NCI-H345 treated with DMSO at 0.1 percent for 48 hours (cell line): ENCODE data around the gene FAM228A.
"Not testable (repeated sequence)": the region's sequence is repeated elsewhere in the genome, so short reads cannot be mapped to it uniquely, and the experiment has no call there.

Experiments used
- DNase-seq: peaks from one replicate; lab custom pipeline; 2025; ENCODE audit not compliant: unreplicated experiment; lab: John Stamatoyannopoulos, UW

FAM228A gene

DNA sequence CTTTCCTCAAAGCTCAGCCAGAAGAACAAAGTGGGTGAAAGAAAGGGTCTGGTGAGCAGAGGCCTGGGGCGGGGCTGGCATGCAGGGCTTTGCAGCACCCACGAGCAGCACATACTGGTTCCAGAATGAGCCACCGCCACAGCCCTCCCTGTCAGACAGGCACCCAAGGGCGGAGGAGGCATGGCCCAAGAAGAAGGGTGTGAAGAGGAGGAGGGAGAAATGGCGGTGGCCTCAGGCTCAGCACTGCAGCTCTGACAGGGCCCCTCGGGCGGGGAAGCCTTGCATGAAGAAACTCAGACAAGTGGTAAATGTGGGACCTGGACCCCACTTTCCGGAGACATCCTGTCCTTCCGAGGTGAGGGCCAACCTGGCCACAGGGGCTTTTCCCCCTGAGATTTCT lies 15.7 kb downstream of the FAM228A start:
- DNase-seq = no peak

DNA sequence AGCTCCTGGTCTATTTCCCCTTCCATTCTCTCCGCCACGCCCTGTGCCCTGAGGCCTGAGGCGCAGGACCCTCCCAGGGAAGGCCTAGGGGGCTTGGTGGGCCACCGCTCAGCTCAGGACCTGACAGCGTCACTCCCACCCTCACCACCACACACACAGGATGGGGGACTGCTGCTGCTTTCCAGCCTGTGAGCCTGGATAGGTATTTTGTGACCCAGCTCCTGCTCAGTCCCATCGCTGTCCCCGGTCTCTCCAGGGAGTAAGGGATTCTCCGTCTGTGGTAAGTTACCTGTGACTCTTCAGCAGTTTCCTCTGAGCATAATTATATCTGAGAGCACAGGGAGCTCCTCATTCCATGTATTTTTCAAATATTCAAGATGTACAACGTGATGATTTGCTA lies 16.3 kb downstream of the FAM228A start:
- DNase-seq = no peak

GRCh38 chr2:24191848-24192247 lies 17.0 kb downstream of the FAM228A start:
- no peak for DNase-seq

- DNase-seq = not testable (repeated sequence)
Measured at GRCh38 chr2:24197213-24197612, 22.4 kb downstream of the FAM228A start.

DNA sequence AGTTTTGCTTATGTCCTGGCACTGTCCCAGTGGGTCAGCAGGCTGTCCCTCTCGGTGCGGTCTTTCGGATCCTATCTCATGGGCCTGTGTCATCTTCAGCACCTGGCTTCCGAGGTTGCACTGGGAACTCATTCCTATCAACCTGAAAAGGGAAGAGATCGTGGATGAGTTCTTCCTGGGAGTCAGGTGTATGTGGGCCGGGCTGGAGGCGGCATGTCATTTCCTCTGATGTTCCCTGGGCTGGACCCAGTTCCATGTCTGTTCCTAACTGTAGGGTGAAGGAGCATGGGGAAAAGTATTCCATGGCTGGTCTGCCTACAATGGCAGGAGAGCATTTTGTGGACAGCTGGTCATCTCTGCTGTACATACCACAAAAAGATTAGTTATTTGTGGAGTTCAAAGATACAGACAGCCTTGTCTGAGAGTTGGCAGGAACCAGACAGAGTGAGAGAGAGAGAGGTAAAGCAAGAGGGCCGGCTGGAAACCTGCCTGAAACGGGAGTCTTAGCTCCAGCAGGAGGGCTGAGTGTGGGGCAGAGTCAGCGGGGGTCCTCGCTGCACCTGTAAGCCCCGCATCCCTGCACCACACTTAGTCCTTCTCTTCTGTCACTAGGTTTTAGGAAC lies 25.2 kb downstream of the FAM228A start:
- no peak for DNase-seq

GRCh38 chr2:24200799-24201198 lies 25.9 kb downstream of the FAM228A start:
- no peak for DNase-seq

GRCh38 chr2:24203029-24203786 lies 28.4 kb downstream of the FAM228A start:
- no peak for DNase-seq

- no peak for DNase-seq
Measured at GRCh38 chr2:24203787-24204150, 28.9 kb downstream of the FAM228A start.

- DNase-seq = no peak
Measured at GRCh38 chr2:24204505-24204904, 29.7 kb downstream of the FAM228A start.

- no peak for DNase-seq
Measured at GRCh38 chr2:24205131-24205530, 30.3 kb downstream of the FAM228A start.

GRCh38 chr2:24206242-24206641 lies 31.4 kb downstream of the FAM228A start:
- no peak for DNase-seq

GRCh38 chr2:24206714-24207113 lies 31.9 kb downstream of the FAM228A start:
- DNase-seq = no peak

GRCh38 chr2:24207359-24207758 lies 32.5 kb downstream of the FAM228A start:
- no peak for DNase-seq

GRCh38 chr2:24208490-24208889 lies 33.6 kb downstream of the FAM228A start:
- no peak for DNase-seq

DNA sequence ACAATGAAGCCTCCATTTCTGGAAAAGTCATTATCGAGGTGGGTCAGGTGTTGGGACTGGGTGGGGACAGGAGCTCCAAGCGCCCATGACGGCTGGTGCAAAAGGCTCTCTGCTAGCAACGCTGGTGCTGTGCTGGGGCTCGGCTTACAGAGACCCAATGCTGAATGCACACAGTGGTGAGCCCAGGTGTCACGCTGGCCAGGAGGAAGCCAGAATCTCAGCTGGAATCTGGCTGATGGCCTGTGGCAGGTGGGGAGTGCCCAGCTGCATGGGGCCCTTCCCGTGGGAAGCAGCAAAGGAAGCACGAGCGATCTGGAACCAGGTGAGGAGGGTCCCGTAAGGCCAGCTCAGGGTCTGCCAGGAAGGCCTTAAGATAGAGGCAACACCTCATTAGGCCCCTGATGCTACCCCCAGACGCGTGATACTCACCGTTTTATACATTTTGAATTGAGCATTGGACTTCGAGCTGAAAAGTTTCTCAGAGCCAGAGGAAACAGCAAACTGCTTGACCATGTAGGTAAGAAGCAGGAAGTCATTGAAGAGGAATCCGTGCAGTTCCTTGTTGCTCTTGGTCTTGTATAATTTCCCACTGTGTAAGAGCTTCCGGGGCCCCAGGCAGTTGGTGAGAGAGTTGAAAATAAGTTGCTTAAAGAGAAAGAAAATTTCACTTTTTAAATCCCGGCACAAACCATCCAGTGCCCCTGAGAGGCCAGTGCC lies 34.7 kb downstream of the FAM228A start:
- DNase-seq = no peak

- DNase-seq = no peak
Measured at GRCh38 chr2:24210106-24210455, 35.2 kb downstream of the FAM228A start.

DNA sequence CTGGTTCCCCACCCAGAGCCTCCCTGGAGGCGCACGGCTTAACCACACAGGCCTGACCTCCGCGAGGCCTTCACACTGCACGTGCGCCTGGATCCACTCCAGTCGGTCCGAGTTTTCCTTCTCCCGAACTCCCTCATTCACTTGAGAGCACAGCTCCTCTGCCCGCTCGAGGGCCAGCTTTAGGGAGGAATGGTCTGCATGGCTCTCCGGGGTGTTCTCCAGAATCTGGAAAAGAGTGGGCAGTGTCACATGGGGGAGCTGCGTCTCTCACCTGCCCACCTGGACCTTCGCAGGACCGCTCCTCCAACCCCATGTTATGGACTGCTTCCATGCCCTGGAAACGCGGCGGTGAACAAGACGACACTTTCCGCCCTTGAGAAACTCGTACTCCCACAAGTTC lies 35.9 kb downstream of the FAM228A start:
- no peak for DNase-seq

DNA sequence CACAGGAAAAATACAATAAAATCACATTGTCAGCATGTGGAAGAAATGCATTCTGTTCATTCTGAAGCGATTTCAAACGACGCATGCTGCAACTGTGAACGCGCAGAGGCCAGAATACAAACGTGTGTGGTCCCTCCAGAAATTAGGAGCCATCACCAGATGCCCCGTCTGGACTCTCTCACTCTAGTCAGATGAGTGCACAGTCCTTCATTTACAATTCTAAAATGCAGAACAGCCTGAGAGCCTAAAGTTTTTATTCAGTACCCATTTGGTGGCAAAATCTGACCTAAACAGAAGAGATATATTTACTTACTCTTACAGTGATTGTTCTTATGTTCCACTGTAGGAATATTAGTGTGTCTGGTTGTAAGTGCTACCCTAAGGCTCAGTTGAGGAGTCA lies 36.6 kb downstream of the FAM228A start:
- no peak for DNase-seq

DNA sequence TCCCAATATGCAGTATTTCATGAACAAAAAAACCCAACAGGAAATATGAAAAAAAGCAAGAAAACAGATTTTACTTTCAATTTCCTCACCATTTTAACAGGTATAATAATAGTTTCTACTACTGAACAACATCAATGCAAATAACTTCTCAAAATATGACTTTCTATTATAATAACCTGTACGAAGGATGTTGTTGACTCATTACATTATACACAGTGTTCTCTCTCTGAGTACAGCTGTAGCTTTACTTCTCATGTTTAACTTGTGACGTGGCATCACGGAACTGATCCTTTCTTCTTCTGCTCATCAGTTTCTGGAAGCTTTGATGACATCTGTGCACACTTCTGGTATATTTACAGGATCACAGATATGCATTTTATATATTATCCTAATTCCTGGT lies 40.0 kb downstream of the FAM228A start:
- no peak for DNase-seq

DNA sequence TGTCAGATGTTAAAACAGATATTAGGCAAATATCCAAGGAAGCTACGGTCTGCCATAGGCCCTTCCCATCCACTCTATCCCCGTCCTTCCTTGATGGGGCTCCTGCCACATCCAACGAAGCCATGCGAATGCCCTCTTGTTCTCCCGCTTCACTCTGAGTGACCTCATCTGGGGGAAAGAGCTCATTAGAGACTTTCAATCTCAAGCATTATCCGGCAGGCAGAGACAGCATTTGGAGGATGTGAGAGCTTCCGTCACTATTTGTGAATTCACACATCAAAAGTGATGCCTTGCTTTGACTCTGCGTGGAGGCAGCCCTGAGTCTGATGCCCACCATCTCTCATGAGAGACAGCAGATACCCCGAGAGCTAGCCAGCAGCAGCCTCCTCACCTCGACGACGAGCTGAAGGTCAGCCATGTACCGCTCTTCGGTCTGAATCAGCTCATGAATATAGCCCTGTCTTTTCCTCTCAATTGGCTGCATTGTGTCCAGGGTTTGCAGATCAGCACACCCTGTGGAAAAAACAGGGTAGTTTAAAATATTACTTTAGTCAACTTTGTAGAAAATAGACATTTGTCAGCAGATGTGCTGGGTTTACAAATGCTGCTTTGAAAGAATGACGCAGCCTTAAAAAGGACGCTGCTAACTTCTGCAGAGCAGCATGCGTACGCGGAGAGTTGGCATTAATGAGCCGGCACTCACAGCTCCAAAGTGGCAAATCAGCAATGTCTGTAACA lies 45.9 kb downstream of the FAM228A start:
- DNase-seq = no peak

- no peak for DNase-seq
Measured at GRCh38 chr2:24221343-24222050, 46.6 kb downstream of the FAM228A start.
